Cardiac muscle cell (in vitro differentiated cells and primary cell): ENCODE data around the gene MCAT. TPM values are rescaled to one million over a fixed set of nuclear protein-coding genes. Genes with fewer than 3 reads are reported as not detected.

ENCODE experiments used
- DNase-seq, 2 donors: peaks; one replicate each; pipeline versions ENCODE4 v3.0.0 to v3.0.0-alpha.2; 2010 to 2017; ENCODE audit warnings: low read depth in 1 of 2, low spot score in 1 of 2
- H3K27ac ChIP-seq: fragments of 200-600 bp; sonication (generic); 2 replicates; pipeline ENCODE4 v1.5.1; 2016
- H3K27me3 ChIP-seq: fragments of 200-600 bp; sonication (generic); 2 replicates; pipeline ENCODE4 v1.6.0; 2016; ENCODE audit warnings: control low read depth
- H3K36me3 ChIP-seq: fragments of 200-600 bp; sonication (generic); 2 replicates; pipeline ENCODE4 v1.5.1; 2016; ENCODE audit warnings: control low read depth
- H3K4me1 ChIP-seq: fragments of 200-600 bp; sonication (generic); 2 replicates; pipeline ENCODE4 v1.8.1; 2017; ENCODE audit warnings: low read depth, mild to moderate bottlenecking, mixed run types
- H3K4me3 ChIP-seq: fragments of 200-600 bp; sonication (generic); 2 replicates; pipeline ENCODE4 v1.5.1; 2016; ENCODE audit warnings: mild to moderate bottlenecking
- H3K9me3 ChIP-seq: fragments of 200-600 bp; sonication (generic); 2 replicates; pipeline ENCODE4 v1.5.1; 2017; ENCODE audit warnings: low read depth, mild to moderate bottlenecking, control low read depth
- CTCF ChIP-seq: IDR thresholded peaks from 2 replicates; pipeline ENCODE4 v1.5.1; 2012; ENCODE audit warnings: low read depth, mild to moderate bottlenecking, low read length
- polyA plus RNA-seq: library from polyadenylated mRNA; unstranded; fragments of >200 nt; fragmentation: Nextera tagmentation; extraction: Ambion mirVana; gene quantifications from 2 replicates; pipeline ENCODE4 v1.2.1, GENCODE V29; 2016
- total RNA-seq: library from RNA; depleted of rRNA; stranded (reverse); fragments of >200 nt; gene quantifications from 2 replicates; pipeline ENCODE4 v1.2.3, GENCODE V29; 2016

The MCAT gene
- total and polyA plus RNA-seq, 2 experiments from 2014 or later = 46.8 to 47.1 TPM

GRCh38 chr22:43181321-43182076, 38.3 kb upstream of the MCAT start:
- Histone ChIP-seq H3K36me3 (peaks cover 6% of the 10 kb centered on the region), H3K4me3 (no peak overlapping the region), H3K4me1 (peaks cover 7% of the 10 kb centered on the region), H3K27me3 (no peaks in the 10 kb centered on the region), H3K27ac (no peak overlapping the region), H3K9me3 (no peaks in the 10 kb centered on the region)
- no peak for DNase-seq
- TF ChIP-seq CTCF = no peak

- Histone ChIP-seq H3K27me3 (no peaks in the 10 kb centered on the region), H3K27ac (no peak overlapping the region), H3K9me3 (no peaks in the 10 kb centered on the region), H3K4me1 (no peaks in the 10 kb centered on the region), H3K4me3 (no peak overlapping the region), H3K36me3 (peaks cover 6% of the 10 kb centered on the region)
- DNase-seq = no peak
- TF ChIP-seq CTCF = no peak
Measured at GRCh38 chr22:43180670-43181069, 37.5 kb upstream of the MCAT start.

- no peaks in the 10 kb centered on the region for H3K4me1 ChIP-seq
Measured at GRCh38 chr22:43179911-43180195, 36.7 kb upstream of the MCAT start.

GRCh38 chr22:43179146-43179910, 36.1 kb upstream of the MCAT start:
- no peak for DNase-seq
- TF ChIP-seq CTCF = no peak
- H3K36me3 ChIP-seq = peaks cover 6% of the 10 kb centered on the region
- no peaks in the 10 kb centered on the region for H3K9me3 ChIP-seq
- H3K4me3 ChIP-seq = no peak overlapping the region
- H3K4me1 ChIP-seq = no peaks in the 10 kb centered on the region
- H3K27me3 ChIP-seq = no peaks in the 10 kb centered on the region
- H3K27ac ChIP-seq = no peak overlapping the region

More at GRCh38 chr22:43179911-43180195, 36.7 kb upstream of the MCAT start:
- peaks cover 6% of the 10 kb centered on the region for H3K36me3 ChIP-seq
- H3K27ac ChIP-seq = no peak overlapping the region
- no peak for TF ChIP-seq CTCF
- no peaks in the 10 kb centered on the region for H3K27me3 ChIP-seq
- no peaks in the 10 kb centered on the region for H3K9me3 ChIP-seq
- no peak overlapping the region for H3K4me3 ChIP-seq
- no peak for DNase-seq

- Histone ChIP-seq H3K27ac (no peak overlapping the region), H3K4me3 (no peak overlapping the region), H3K4me1 (no peaks in the 10 kb centered on the region), H3K9me3 (no peaks in the 10 kb centered on the region), H3K27me3 (no peaks in the 10 kb centered on the region), H3K36me3 (peaks cover 9% of the 10 kb centered on the region)
- no peak for DNase-seq
- TF ChIP-seq CTCF = no peak
Measured at GRCh38 chr22:43177479-43177878, 34.3 kb upstream of the MCAT start.
